ENCODE measurements around the gene XRRA1.

DNA sequence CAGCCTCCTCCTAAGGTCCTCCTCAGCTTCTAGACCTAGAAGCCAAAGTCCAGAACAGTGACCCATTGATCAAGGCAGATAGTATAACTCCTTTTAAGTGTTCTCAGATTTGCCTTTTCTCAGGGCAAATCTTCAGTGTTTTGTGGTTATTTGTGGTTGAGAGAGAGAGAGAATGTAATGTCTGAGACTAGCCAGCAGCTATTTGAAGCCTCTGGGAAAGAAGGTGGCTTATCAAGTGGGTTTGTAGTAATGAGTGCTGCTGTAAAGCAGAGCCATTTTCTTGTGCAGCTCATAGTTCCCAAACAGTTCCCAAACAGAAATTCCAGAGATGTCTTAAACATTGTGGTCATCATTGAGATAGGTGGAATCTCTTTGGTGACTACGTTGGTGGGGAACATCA lies 110.7 kb downstream of the XRRA1 start:
- TF ChIP-seq SIN3A (IDR thresholded peaks at IDR 0.05; ENCODE audit: low read depth) (no peak), POLR2A (IDR thresholded peaks at IDR 0.05; ENCODE audit: borderline replicate concordance, extremely low read depth, insufficient read depth, insufficient read length) (no peak), EZH2phosphoT487 (IDR thresholded peaks at IDR 0.05; ENCODE audit: borderline replicate concordance) (no peak), CEBPB (IDR thresholded peaks at IDR 0.05; ENCODE audit: low read depth) (no peak), ZNF274 (IDR thresholded peaks at IDR 0.05; ENCODE audit: low read depth, low read length) (no peak)
- TF ChIP-seq, protein P1, sequence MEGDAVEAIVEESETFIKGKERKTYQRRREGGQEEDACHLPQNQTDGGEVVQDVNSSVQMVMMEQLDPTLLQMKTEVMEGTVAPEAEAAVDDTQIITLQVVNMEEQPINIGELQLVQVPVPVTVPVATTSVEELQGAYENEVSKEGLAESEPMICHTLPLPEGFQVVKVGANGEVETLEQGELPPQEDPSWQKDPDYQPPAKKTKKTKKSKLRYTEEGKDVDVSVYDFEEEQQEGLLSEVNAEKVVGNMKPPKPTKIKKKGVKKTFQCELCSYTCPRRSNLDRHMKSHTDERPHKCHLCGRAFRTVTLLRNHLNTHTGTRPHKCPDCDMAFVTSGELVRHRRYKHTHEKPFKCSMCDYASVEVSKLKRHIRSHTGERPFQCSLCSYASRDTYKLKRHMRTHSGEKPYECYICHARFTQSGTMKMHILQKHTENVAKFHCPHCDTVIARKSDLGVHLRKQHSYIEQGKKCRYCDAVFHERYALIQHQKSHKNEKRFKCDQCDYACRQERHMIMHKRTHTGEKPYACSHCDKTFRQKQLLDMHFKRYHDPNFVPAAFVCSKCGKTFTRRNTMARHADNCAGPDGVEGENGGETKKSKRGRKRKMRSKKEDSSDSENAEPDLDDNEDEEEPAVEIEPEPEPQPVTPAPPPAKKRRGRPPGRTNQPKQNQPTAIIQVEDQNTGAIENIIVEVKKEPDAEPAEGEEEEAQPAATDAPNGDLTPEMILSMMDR (IDR thresholded peaks at IDR 0.05 in 2 of 3, conservative IDR thresholded peaks at IDR 0.05 in 1 of 3; ENCODE audit: borderline replicate concordance in 1 of 3, insufficient read depth in 1 of 3, low read depth in 2 of 3, low read length in 2 of 3): no peak
